ENCODE results near the gene SQSTM1.

The SQSTM1 gene

GRCh38 chr5:179873588-179874110 is 52.9 kb downstream of the SQSTM1 start:
- H2AFZ ChIP-seq (ENCODE audit: low read depth, low read length): no peak overlapping the region
- H3K23ac ChIP-seq (ENCODE audit: low read length in 2 of 2): no peak overlapping the region
- no peak overlapping the region for H2BK120ac ChIP-seq (ENCODE audit: low read depth, low read length)
- H3K4ac ChIP-seq (ENCODE audit: low read depth in 1 of 2, low read length in 2 of 2): no peak overlapping the region
- no peak overlapping the region for H3K14ac ChIP-seq (ENCODE audit: low read length in 2 of 2)
- H4K8ac ChIP-seq (ENCODE audit: low read length): no peak overlapping the region
- H3K27ac ChIP-seq (ENCODE audit: low read length, poor library complexity, severe bottlenecking): no peak overlapping the region
- peak overlapping the region in 1 of 2 experiments; percentile 14 for H3K4me3 ChIP-seq (ENCODE audit: insufficient read depth in 1 of 2, low read depth in 1 of 2, low read length in 2 of 2)
- no peak overlapping the region for H3K4me2 ChIP-seq (ENCODE audit: low read length, poor library complexity, severe bottlenecking)
- H2AK5ac ChIP-seq (ENCODE audit: low read length, severe bottlenecking): no peak overlapping the region
- H3K36me3 ChIP-seq (ENCODE audit: control insufficient read depth in 1 of 2, insufficient read depth in 2 of 2, low read depth in 1 of 2, low read length in 2 of 2): peaks cover 82 to 90% of the 10 kb centered on the region in 2 experiments
- no peak overlapping the region for H2BK5ac ChIP-seq (ENCODE audit: low read depth, low read length, poor library complexity, severe bottlenecking)
- 98% methylated on average over 7 of the region's 7 CpGs for WGBS
- H2BK15ac ChIP-seq (ENCODE audit: low read depth, poor library complexity, severe bottlenecking): no peak overlapping the region
- H3K4me1 ChIP-seq (ENCODE audit: control insufficient read depth, insufficient read depth, low read depth, low read length): peaks cover 9% of the 10 kb centered on the region
- H3K79me1 ChIP-seq (replicated peaks; ENCODE audit: low read length, poor library complexity, severe bottlenecking): peaks cover 10% of the 10 kb centered on the region
- H2BK12ac ChIP-seq (ENCODE audit: low read length in 2 of 2): no peak overlapping the region
- no peaks in the 10 kb centered on the region for H3K9me3 ChIP-seq (ENCODE audit: control insufficient read depth, low read length)
- no peak overlapping the region for H3K18ac ChIP-seq (ENCODE audit: low read depth in 1 of 2, low read length in 2 of 2)
- H3K27me3 ChIP-seq (ENCODE audit: control insufficient read depth in 1 of 2, insufficient read depth in 1 of 2, low read length in 2 of 2): no peaks in the 10 kb centered on the region
- H4K91ac ChIP-seq (ENCODE audit: low read length): no peak overlapping the region
- no peak overlapping the region for H3K9ac ChIP-seq (ENCODE audit: low read length)
- no peak for DNase-seq

GRCh38 chr5:179874136-179874535 is 53.4 kb downstream of the SQSTM1 start:
- Histone ChIP-seq H3K27ac (ENCODE audit: low read length, poor library complexity, severe bottlenecking) (no peak overlapping the region), H2AFZ (ENCODE audit: low read depth, low read length) (no peak overlapping the region), H3K14ac (ENCODE audit: low read length in 2 of 2) (no peak overlapping the region), H2BK120ac (ENCODE audit: low read depth, low read length) (no peak overlapping the region), H2BK15ac (ENCODE audit: low read depth, poor library complexity, severe bottlenecking) (no peak overlapping the region), H4K8ac (ENCODE audit: low read length) (no peak overlapping the region), H3K79me1 (replicated peaks; ENCODE audit: low read length, poor library complexity, severe bottlenecking) (peaks cover 12% of the 10 kb centered on the region), H3K4ac (ENCODE audit: low read depth in 1 of 2, low read length in 2 of 2) (no peak overlapping the region), H3K9ac (ENCODE audit: low read length) (no peak overlapping the region), H3K36me3 (ENCODE audit: control insufficient read depth in 1 of 2, insufficient read depth in 2 of 2, low read depth in 1 of 2, low read length in 2 of 2) (peaks cover 82 to 90% of the 10 kb centered on the region in 2 experiments), H3K23ac (ENCODE audit: low read length in 2 of 2) (no peak overlapping the region), H3K18ac (ENCODE audit: low read depth in 1 of 2, low read length in 2 of 2) (no peak overlapping the region), H2BK12ac (ENCODE audit: low read length in 2 of 2) (no peak overlapping the region), H2AK5ac (ENCODE audit: low read length, severe bottlenecking) (no peak overlapping the region), H3K9me3 (ENCODE audit: control insufficient read depth, low read length) (no peaks in the 10 kb centered on the region), H3K4me3 (ENCODE audit: insufficient read depth in 1 of 2, low read depth in 1 of 2, low read length in 2 of 2) (peak overlapping the region in 1 of 2 experiments; percentile 14), H2BK5ac (ENCODE audit: low read depth, low read length, poor library complexity, severe bottlenecking) (no peak overlapping the region), H3K27me3 (ENCODE audit: control insufficient read depth in 1 of 2, insufficient read depth in 1 of 2, low read length in 2 of 2) (no peaks in the 10 kb centered on the region), H3K4me2 (ENCODE audit: low read length, poor library complexity, severe bottlenecking) (no peak overlapping the region), H3K4me1 (ENCODE audit: control insufficient read depth, insufficient read depth, low read depth, low read length) (peaks cover 14% of the 10 kb centered on the region), H4K91ac (ENCODE audit: low read length) (no peak overlapping the region)
- WGBS: 98% methylated on average over 3 of the region's 3 CpGs
- DNase-seq: no peak

GRCh38 chr5:179874536-179875292 is 54.0 kb downstream of the SQSTM1 start:
- Histone ChIP-seq H3K79me1 (replicated peaks; ENCODE audit: low read length, poor library complexity, severe bottlenecking) (peaks cover 13% of the 10 kb centered on the region), H3K4me2 (ENCODE audit: low read length, poor library complexity, severe bottlenecking) (no peak overlapping the region), H2AFZ (ENCODE audit: low read depth, low read length) (no peak overlapping the region), H2BK12ac (ENCODE audit: low read length in 2 of 2) (no peak overlapping the region), H3K9ac (ENCODE audit: low read length) (no peak overlapping the region), H4K8ac (ENCODE audit: low read length) (no peak overlapping the region), H2BK120ac (ENCODE audit: low read depth, low read length) (no peak overlapping the region), H3K4ac (ENCODE audit: low read depth in 1 of 2, low read length in 2 of 2) (no peak overlapping the region), H3K18ac (ENCODE audit: low read depth in 1 of 2, low read length in 2 of 2) (no peak overlapping the region), H3K27me3 (ENCODE audit: control insufficient read depth in 1 of 2, insufficient read depth in 1 of 2, low read length in 2 of 2) (no peaks in the 10 kb centered on the region), H3K4me1 (ENCODE audit: control insufficient read depth, insufficient read depth, low read depth, low read length) (peaks cover 15% of the 10 kb centered on the region), H3K9me3 (ENCODE audit: control insufficient read depth, low read length) (no peaks in the 10 kb centered on the region), H3K4me3 (ENCODE audit: insufficient read depth in 1 of 2, low read depth in 1 of 2, low read length in 2 of 2) (no peak overlapping the region), H3K14ac (ENCODE audit: low read length in 2 of 2) (no peak overlapping the region), H3K27ac (ENCODE audit: low read length, poor library complexity, severe bottlenecking) (no peak overlapping the region), H3K23ac (ENCODE audit: low read length in 2 of 2) (no peak overlapping the region), H3K36me3 (ENCODE audit: control insufficient read depth in 1 of 2, insufficient read depth in 2 of 2, low read depth in 1 of 2, low read length in 2 of 2) (peaks cover 82 to 86% of the 10 kb centered on the region in 2 experiments), H4K91ac (ENCODE audit: low read length) (no peak overlapping the region), H2AK5ac (ENCODE audit: low read length, severe bottlenecking) (no peak overlapping the region), H2BK5ac (ENCODE audit: low read depth, low read length, poor library complexity, severe bottlenecking) (no peak overlapping the region), H2BK15ac (ENCODE audit: low read depth, poor library complexity, severe bottlenecking) (no peak overlapping the region)
- 97% methylated on average over 26 of the region's 28 CpGs for WGBS
- DNase-seq: no peak

GRCh38 chr5:179875741-179876609 is 55.3 kb downstream of the SQSTM1 start:
- H3K36me3 ChIP-seq (ENCODE audit: control insufficient read depth in 1 of 2, insufficient read depth in 2 of 2, low read depth in 1 of 2, low read length in 2 of 2): peaks cover 79 to 81% of the 10 kb centered on the region in 2 experiments
- no peak overlapping the region for H2BK15ac ChIP-seq (ENCODE audit: low read depth, poor library complexity, severe bottlenecking)
- H3K9me3 ChIP-seq (ENCODE audit: control insufficient read depth, low read length): no peaks in the 10 kb centered on the region
- H2BK5ac ChIP-seq (ENCODE audit: low read depth, low read length, poor library complexity, severe bottlenecking): no peak overlapping the region
- H3K4me3 ChIP-seq (ENCODE audit: insufficient read depth in 1 of 2, low read depth in 1 of 2, low read length in 2 of 2): no peak overlapping the region
- H3K14ac ChIP-seq (ENCODE audit: low read length in 2 of 2): no peak overlapping the region
- no peak overlapping the region for H3K9ac ChIP-seq (ENCODE audit: low read length)
- H2BK12ac ChIP-seq (ENCODE audit: low read length in 2 of 2): no peak overlapping the region
- DNase-seq: no peak
- no peak overlapping the region for H3K18ac ChIP-seq (ENCODE audit: low read depth in 1 of 2, low read length in 2 of 2)
- H3K4ac ChIP-seq (ENCODE audit: low read depth in 1 of 2, low read length in 2 of 2): no peak overlapping the region
- H2AK5ac ChIP-seq (ENCODE audit: low read length, severe bottlenecking): no peak overlapping the region
- H3K4me2 ChIP-seq (ENCODE audit: low read length, poor library complexity, severe bottlenecking): no peak overlapping the region
- peaks cover 17% of the 10 kb centered on the region for H3K4me1 ChIP-seq (ENCODE audit: control insufficient read depth, insufficient read depth, low read depth, low read length)
- H2AFZ ChIP-seq (ENCODE audit: low read depth, low read length): no peak overlapping the region
- 96% methylated on average over 13 of the region's 16 CpGs for WGBS
- peaks cover 20% of the 10 kb centered on the region for H3K79me1 ChIP-seq (replicated peaks; ENCODE audit: low read length, poor library complexity, severe bottlenecking)
- H4K8ac ChIP-seq (ENCODE audit: low read length): no peak overlapping the region
- H2BK120ac ChIP-seq (ENCODE audit: low read depth, low read length): no peak overlapping the region
- H3K27ac ChIP-seq (ENCODE audit: low read length, poor library complexity, severe bottlenecking): no peak overlapping the region
- H3K27me3 ChIP-seq (ENCODE audit: control insufficient read depth in 1 of 2, insufficient read depth in 1 of 2, low read length in 2 of 2): no peaks in the 10 kb centered on the region
- no peak overlapping the region for H4K91ac ChIP-seq (ENCODE audit: low read length)
- no peak overlapping the region for H3K23ac ChIP-seq (ENCODE audit: low read length in 2 of 2)
